ENCODE data around the gene TRA2B. TPM values are rescaled to one million over a fixed set of nuclear protein-coding genes. Genes with fewer than 3 reads are reported as not detected.
"Not testable (repeated sequence)": the region's sequence is repeated elsewhere in the genome, so short reads cannot be mapped to it uniquely, and the experiment has no call there.

The TRA2B gene
- total RNA-seq, 1 donor from 2014 or later, result 42.7 TPM

DNA sequence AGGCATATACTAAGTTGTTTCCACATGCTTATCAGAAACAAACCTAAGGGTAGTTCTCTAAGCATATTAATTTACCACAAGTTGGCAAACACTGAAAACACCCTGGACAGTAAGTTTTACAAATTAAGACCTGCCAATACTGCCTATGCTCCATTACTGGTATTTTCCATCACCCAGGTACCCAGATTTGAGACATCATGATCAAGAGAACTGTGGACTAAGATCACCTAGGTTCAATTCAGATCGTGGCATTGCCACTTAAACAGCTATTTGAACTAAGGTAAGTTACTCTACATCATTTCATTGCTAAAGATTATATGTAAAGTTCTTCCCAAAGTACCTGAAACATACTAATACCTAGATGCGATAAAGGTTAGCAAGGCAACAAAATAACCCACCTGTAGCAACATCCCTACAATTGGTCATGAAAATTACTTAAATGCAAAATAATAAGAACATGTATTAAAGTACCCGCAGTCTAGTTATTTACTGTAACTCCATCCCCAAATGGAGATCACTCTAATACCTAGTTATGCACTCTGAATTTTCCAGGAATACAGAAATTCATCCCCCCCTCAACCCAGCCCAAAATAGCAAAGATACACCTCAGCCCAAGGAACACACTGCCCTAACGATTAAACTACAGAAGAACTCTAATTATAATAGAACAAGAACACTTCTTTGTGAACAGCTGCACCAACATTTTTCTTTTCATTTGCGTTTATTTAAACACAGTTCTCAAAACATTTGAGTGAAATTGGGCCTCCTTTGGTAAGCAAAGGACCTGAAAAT, 21.6 kb downstream of the TRA2B start:
- intact Hi-C loops (cut with micrococcal nuclease), result no loop called here
- no peak for DNase-seq
- no peak for TF ChIP-seq CTCF (IDR thresholded peaks at IDR 0.05; ENCODE audit: borderline replicate concordance)
- Histone ChIP-seq H3K27ac (replicated peaks) (no peak overlapping the region), H3K4me3 (no peak overlapping the region), H3K36me3 (peaks cover 81% of the 10 kb centered on the region), H3K4me1 (peaks cover 4% of the 10 kb centered on the region), H3K9me3 (replicated peaks) (no peaks in the 10 kb centered on the region), H3K27me3 (ENCODE audit: low read depth) (no peaks in the 10 kb centered on the region)

- no peak for DNase-seq
- Histone ChIP-seq H3K27ac (replicated peaks) (no peak overlapping the region), H3K36me3 (peaks cover 75% of the 10 kb centered on the region), H3K9me3 (replicated peaks) (no peaks in the 10 kb centered on the region), H3K4me3 (no peak overlapping the region), H3K4me1 (peaks cover 5% of the 10 kb centered on the region), H3K27me3 (ENCODE audit: low read depth) (no peaks in the 10 kb centered on the region)
- intact Hi-C loops (cut with micrococcal nuclease), result no loop called here
- no peak for TF ChIP-seq CTCF (IDR thresholded peaks at IDR 0.05; ENCODE audit: borderline replicate concordance)
Observed at GRCh38 chr3:185915642-185916041, 22.2 kb downstream of the TRA2B start.

DNA sequence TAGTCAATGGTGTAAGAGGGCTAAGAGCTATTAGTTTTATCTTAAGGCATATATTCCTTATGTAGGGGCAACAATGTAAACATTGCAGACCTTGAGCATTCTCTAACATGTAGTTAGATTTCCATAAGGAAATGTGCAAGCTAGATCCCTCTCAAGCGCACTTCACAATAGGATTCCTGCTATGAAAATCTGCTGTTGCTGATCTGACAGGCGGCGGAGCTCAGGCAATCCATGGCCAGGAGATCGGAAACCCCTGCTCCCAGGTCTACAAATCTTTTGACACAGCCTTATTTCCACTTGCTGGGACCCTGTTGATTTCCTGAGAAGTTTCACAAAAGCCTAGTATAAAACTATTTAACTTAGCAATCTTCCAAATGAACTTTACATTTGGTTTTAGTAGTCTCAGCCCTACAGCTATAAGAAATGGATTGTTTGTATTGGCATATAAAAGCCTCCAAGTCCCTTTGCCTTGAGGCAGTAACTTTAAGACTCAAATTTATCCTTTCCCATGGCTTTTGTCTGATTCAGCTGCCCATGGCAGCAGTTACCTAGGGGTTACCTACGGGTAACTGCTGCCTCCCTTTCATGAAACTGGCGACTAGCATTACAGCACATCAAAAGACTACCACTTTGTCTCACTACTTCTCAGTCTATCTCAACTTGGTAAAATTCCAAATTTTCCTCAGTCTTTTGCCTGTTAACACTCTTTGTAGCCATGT, 22.7 kb downstream of the TRA2B start:
- H3K4me3 ChIP-seq, result no peak overlapping the region
- DNase-seq, result no peak
- no peak overlapping the region for H3K27ac ChIP-seq (replicated peaks)
- intact Hi-C loops (cut with micrococcal nuclease), result no loop called here
- no peaks in the 10 kb centered on the region for H3K9me3 ChIP-seq (replicated peaks)
- no peak for TF ChIP-seq CTCF (IDR thresholded peaks at IDR 0.05; ENCODE audit: borderline replicate concordance)
- H3K4me1 ChIP-seq, result peaks cover 8% of the 10 kb centered on the region
- H3K27me3 ChIP-seq (ENCODE audit: low read depth), result no peaks in the 10 kb centered on the region
- peaks cover 70% of the 10 kb centered on the region for H3K36me3 ChIP-seq

- no peak overlapping the region for H3K27ac ChIP-seq (replicated peaks)
- no peak for TF ChIP-seq CTCF (IDR thresholded peaks at IDR 0.05; ENCODE audit: borderline replicate concordance)
Observed at GRCh38 chr3:185912929-185913901, 24.6 kb downstream of the TRA2B start.

GRCh38 chr3:185912512-185912911, 25.3 kb downstream of the TRA2B start:
- peaks cover 8% of the 10 kb centered on the region for H3K4me1 ChIP-seq
- H3K36me3 ChIP-seq, result peaks cover 44% of the 10 kb centered on the region
- H3K4me3 ChIP-seq, result no peak overlapping the region
- H3K27me3 ChIP-seq (ENCODE audit: low read depth), result no peaks in the 10 kb centered on the region
- H3K9me3 ChIP-seq (replicated peaks), result no peaks in the 10 kb centered on the region
- no peak for DNase-seq
- H3K27ac ChIP-seq (replicated peaks), result no peak overlapping the region
- intact Hi-C loops (cut with micrococcal nuclease), result no loop called here
- TF ChIP-seq CTCF (IDR thresholded peaks at IDR 0.05; ENCODE audit: borderline replicate concordance), result no peak

More at GRCh38 chr3:185912929-185913901, 24.6 kb downstream of the TRA2B start:
- Histone ChIP-seq H3K4me3 (no peak overlapping the region), H3K4me1 (peaks cover 8% of the 10 kb centered on the region), H3K27me3 (ENCODE audit: low read depth) (no peaks in the 10 kb centered on the region), H3K36me3 (peaks cover 51% of the 10 kb centered on the region), H3K9me3 (replicated peaks) (no peaks in the 10 kb centered on the region)
- no peak for DNase-seq
- intact Hi-C loops (cut with micrococcal nuclease), result no loop called here

DNA sequence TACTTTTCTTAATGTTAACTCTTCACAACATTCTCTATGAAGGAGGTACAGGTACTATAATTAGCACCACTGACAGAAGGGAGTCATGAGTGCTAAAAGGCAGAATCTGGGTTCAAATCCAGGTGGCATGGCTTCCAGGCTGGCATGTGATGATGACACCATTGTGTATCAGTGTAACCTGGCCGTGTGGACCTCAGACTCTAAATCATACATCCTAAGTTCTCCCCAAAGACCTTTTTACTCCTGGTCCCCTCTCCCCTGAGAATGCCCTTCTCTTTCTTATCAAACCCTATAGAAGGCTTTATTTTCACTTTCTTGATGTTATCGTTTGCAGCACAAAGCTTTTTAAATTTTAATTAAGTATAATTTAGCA, 26.8 kb downstream of the TRA2B start:
- peaks cover 30% of the 10 kb centered on the region for H3K36me3 ChIP-seq
- intact Hi-C loops (cut with micrococcal nuclease); H3K9me3 ChIP-seq (replicated peaks); H3K4me1 ChIP-seq; H3K4me3 ChIP-seq; H3K27ac ChIP-seq (replicated peaks); DNase-seq; H3K27me3 ChIP-seq (ENCODE audit: low read depth): not testable (repeated sequence)

DNA sequence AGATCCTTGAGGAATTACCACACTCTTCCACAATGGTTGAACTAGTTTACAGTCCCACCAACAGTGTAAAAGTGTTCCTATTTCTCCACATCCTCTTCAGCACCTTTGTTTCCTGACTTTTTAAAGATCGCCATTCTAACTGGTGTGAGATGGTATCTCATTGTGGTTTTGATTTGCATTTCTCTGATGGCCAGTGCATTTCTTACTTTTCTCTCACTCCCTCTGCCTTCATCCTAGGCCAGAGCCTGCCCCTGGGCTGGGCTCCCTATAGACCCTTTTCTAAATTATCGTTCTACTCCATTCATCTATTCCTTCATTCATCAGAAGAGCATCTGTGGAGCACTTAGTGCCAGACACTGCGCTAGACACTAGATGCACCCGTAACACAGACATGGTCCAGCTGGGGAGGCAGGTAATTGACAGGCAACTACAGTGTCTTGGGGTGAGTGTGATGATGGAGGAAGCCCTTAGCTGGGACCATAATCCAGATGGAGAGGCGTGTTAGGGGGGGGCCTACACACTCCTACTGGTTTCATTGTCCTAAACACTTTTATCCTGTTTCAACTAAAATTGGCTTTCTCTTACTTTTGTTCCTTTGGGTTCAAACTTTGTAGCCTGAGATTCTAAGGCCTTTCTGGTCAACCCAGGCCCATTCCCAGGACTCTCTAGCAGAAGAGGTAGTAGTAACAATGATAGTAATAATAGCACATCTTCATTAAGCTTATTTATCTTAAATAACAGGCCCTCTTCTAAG, 27.3 kb downstream of the TRA2B start:
- intact Hi-C loops (cut with micrococcal nuclease); H3K27me3 ChIP-seq (ENCODE audit: low read depth); DNase-seq; H3K27ac ChIP-seq (replicated peaks); H3K4me1 ChIP-seq; H3K9me3 ChIP-seq (replicated peaks); H3K4me3 ChIP-seq: not testable (repeated sequence)
- H3K36me3 ChIP-seq, result peaks cover 24% of the 10 kb centered on the region
